ENCODE results near the gene IMMP1L.

The IMMP1L gene

DNA sequence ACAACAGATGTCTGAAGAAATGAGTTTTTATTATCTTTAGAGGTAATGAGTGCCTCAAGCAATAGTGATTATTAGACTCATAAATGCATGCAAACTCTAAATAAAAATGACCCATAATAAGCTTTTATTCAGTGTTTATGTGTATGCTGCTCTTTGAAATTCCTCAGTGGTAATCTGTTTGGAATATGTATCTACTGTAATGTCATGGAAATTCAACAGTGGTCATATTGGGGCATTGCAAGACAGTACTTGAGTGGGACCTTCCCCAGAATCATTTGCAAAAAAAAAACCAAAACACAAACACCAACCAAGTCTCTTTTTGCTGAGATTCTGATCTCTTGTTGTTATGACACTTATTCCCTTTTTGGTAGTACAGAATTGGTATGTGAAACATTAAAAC is 104.8 kb downstream of the IMMP1L start:
- no peak for DNase-seq (ENCODE audit: low read depth, low spot score)

GRCh38 chr11:31397239-31397834 is 112.1 kb downstream of the IMMP1L start:
- DNase-seq (ENCODE audit: low read depth, low spot score): no peak

DNA sequence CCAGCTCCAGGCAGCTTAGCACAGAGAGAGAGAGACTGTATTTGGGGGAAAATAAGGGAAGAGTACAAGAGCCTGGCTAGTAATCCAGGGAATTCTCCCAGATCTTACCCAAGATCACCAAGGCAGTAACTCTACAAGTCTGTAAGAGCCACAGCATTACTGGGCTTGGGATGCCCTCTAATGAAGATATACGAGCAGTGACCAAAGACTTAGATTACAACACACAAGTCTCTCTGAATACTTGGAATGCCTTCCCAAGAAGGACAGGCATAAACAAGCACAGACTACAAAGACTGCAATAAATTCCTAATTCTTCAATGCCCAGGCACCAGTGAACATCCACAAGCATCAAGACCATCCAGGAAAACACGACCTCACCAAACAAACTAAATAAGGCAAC is 122.0 kb downstream of the IMMP1L start:
- DNase-seq (ENCODE audit: low read depth, low spot score): peak; percentile 23

DNA sequence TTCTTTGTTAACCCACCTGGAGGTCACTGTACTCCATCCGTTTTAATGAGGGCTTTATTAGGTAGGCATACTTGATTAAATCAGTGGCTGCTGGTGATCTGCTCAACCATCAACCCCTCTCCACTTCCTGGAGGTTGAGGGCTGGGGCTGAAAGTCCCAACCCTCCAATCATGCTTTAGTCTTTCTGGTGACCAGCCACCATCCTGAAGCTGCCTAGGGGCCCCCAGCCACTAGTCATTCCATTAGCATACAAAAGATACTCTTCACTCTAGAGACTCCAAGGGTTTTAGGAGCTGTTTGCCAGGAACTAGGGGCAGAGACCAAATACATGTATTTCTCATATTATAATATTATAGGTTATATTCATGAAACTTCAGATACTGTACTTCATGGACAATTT is 126.3 kb downstream of the IMMP1L start:
- DNase-seq (ENCODE audit: low read depth, low spot score): no peak

Measured in ELF-1 (cell line).